Measurements from ENCODE around the gene UBE4B. TPM values are rescaled to one million over a fixed set of nuclear protein-coding genes. Genes with fewer than 3 reads are reported as not detected.

UBE4B gene
- 9.2 and 10.1 TPM in 2 replicates for polyA plus RNA-seq

GRCh38 chr1:10032590-10033358 lies at the start of gene UBE4B:
UBE4B (plus strand) TSS chr1:10032958; CDS start chr1:10033671, 713 bp downstream.

GRCh38 chr1:9996624-9997582 lies 35.9 kb upstream of the UBE4B start, which contains the start of gene RBP7:
RBP7 (plus strand) TSS chr1:9997228; CDS start chr1:9997259, 31 bp downstream.

GRCh38 chr1:10209905-10210810 lies 177.4 kb downstream of the UBE4B start, which contains the start of gene KIF1B:
KIF1B (plus strand) TSS chr1:10210570; CDS start chr1:10232329, 21,759 bp downstream.

Other genes starting within 250 kb of the UBE4B start
- 18.9 and 81.3 TPM in 2 replicates for gene CLSTN1, start 209.0 kb upstream of the UBE4B start, polyA plus RNA-seq
- gene CTNNBIP1, start 122.7 kb upstream of the UBE4B start, polyA plus RNA-seq, result 0.13 and 1.4 TPM in 2 replicates
- gene LZIC, start 89.6 kb upstream of the UBE4B start, polyA plus RNA-seq, result 29.8 and 36.8 TPM in 2 replicates
- 3.2 and 5.0 TPM in 2 replicates for gene NMNAT1, start 89.5 kb upstream of the UBE4B start, polyA plus RNA-seq
- gene RBP7, start 35.7 kb upstream of the UBE4B start, polyA plus RNA-seq, result 2.0 TPM in 1 of 2 replicates, not detected in the other
- gene KIF1B, start 177.6 kb downstream of the UBE4B start, polyA plus RNA-seq, result 24.2 and 29.1 TPM in 2 replicates